Measurements from ENCODE around the gene MED26. TPM values are rescaled to one million over a fixed set of nuclear protein-coding genes. Genes with fewer than 3 reads are reported as not detected.

The MED26 gene
- total and polyA plus RNA-seq, 2 of the 8 experiments (the other 6 are each of a cell fraction or from before 2014, with no cell fraction given) = 5.3 to 10.7 TPM

GRCh38 chr19:16571822-16572331, 56.1 kb downstream of the MED26 start:
- POLR2A ChIA-PET (ENCODE audit: partially characterized antibody) = interaction anchor here (0.6 to 6.6 kb wide), 14 partner anchors 11 to 149 kb away, joined by 3 to 58 read pairs (median 4); partner anchors contain the start of genes MED26, SMIM7 and TMEM38A
- peak in 1 of 2 experiments; percentile 58 for DNase-seq (ENCODE audit: low read depth in 1 of 2, low spot score in 2 of 2)
- CTCF ChIA-PET (ENCODE audit: partially characterized antibody) = no interaction called here
- Histone ChIP-seq H3K18ac (ENCODE audit: extremely low read depth, low read length) (no peak overlapping the region), H3K23ac (ENCODE audit: insufficient read length) (no peak overlapping the region), H2BK120ac (replicated peaks; ENCODE audit: low read depth, low read length) (no peak overlapping the region), H3K4me2 (ENCODE audit: insufficient read depth in 1 of 2, low read depth in 2 of 2, low read length in 2 of 2) (peak overlapping the region; percentile 94 to 95), H3K56ac (replicated peaks; ENCODE audit: insufficient read length, low read depth, low read length) (no peak overlapping the region), H3K4ac (replicated peaks; ENCODE audit: insufficient read length, low read depth, low read length) (peak overlapping the region; percentile 39), H3K4me1 (replicated peaks in 1 of 4; ENCODE audit: control insufficient read depth in 3 of 4, insufficient read depth in 4 of 4, low read length in 3 of 4) (peaks cover 0 to 6% (median 3%) of the 10 kb centered on the region in 4 experiments; a peak in 5 of 7 replicates), H3K36me3 (ENCODE audit: control insufficient read depth in 2 of 4, insufficient read depth in 4 of 4, low read length in 3 of 4) (peaks cover 0 to 22% (median 8%) of the 10 kb centered on the region in 4 experiments; a peak in 6 of 8 replicates), H3K4me3 (ENCODE audit: extremely low read depth in 1 of 4, insufficient read depth in 2 of 4, low read depth in 3 of 4, low read length in 4 of 4) (peak overlapping the region; percentile 76 to 90 (median 80)), H3K9me3 (ENCODE audit: insufficient read depth in 2 of 2, low read depth in 1 of 2, low read length in 1 of 2) (no peaks in the 10 kb centered on the region), H3K23me2 (ENCODE audit: low read depth, low read length) (peaks cover 9% of the 10 kb centered on the region; the same call in 1 of the 2 replicates), H3K79me1 (ENCODE audit: low read depth, low read length) (peaks cover 21% of the 10 kb centered on the region), H4K91ac (replicated peaks; ENCODE audit: insufficient read length, low read length) (peak overlapping the region; percentile 91), H2AFZ (ENCODE audit: low read length) (peak overlapping the region; percentile 75; the same call in 1 of the 2 replicates), H3K9ac (replicated peaks in 1 of 4; ENCODE audit: extremely low read depth in 1 of 4, low read depth in 3 of 4, low read length in 3 of 4) (peak overlapping the region; percentile 65 to 81 (median 78)), H4K8ac (ENCODE audit: extremely low read depth, insufficient read depth, low read length) (peak overlapping the region; percentile 95), H3K79me2 (ENCODE audit: control insufficient read depth in 1 of 2, insufficient read depth in 2 of 2, low read length in 2 of 2) (peaks cover 0 to 46% of the 10 kb centered on the region in 2 experiments; a peak in 3 of 4 replicates), H2BK5ac (ENCODE audit: low read depth, low read length) (no peak overlapping the region; the same call in 1 of the 2 replicates), H4K20me1 (replicated peaks in 1 of 2; ENCODE audit: control insufficient read depth in 1 of 2, insufficient read depth in 2 of 2, low read length in 2 of 2) (peaks cover 2 to 15% of the 10 kb centered on the region in 2 experiments), H4K5ac (ENCODE audit: insufficient read length, low read depth, low read length) (no peak overlapping the region), H3K14ac (ENCODE audit: insufficient read length) (no peak overlapping the region), H2BK12ac (ENCODE audit: low read depth, low read length) (no peak overlapping the region), H3K27me3 (replicated peaks in 1 of 4; ENCODE audit: control insufficient read depth in 3 of 4, extremely low read depth in 1 of 4, insufficient read depth in 3 of 4, low read length in 3 of 4) (no peaks in the 10 kb centered on the region), H2AK5ac (ENCODE audit: low read depth, low read length) (no peak overlapping the region), H2BK20ac (ENCODE audit: low read length) (no peak overlapping the region), H2BK15ac (ENCODE audit: low read length) (no peak overlapping the region), H3K27ac (ENCODE audit: low read depth, low read length) (no peak overlapping the region)
- WGBS, 2 experiments (ENCODE audit: extremely low coverage in 1 of 2, insufficient coverage in 1 of 2, insufficient read length in 1 of 2, insufficient replicate concordance in 2 of 2, low coverage in 1 of 2, low lambda C conversion rate in 2 of 2, missing lambda C conversion rate in 1 of 2) = 1% methylated on average over 42 of the region's 75 CpGs; no CpG with 5 or more reads in 1 of the 2 experiments
- no peak for FAIRE-seq
- no peak for TF ChIP-seq SP2 (IDR thresholded peaks at IDR 0.05; ENCODE audit: low read length)
- TF ChIP-seq CTBP2 (IDR thresholded peaks at IDR 0.05; ENCODE audit: borderline replicate concordance, insufficient read depth, insufficient read length, low read length) = no peak
- TF ChIP-seq E2F6 (IDR thresholded peaks at IDR 0.05) = 0 out of 2 replicates have a peak, but pooled peaks have one; percentile 25
- TF ChIP-seq GABPA (IDR thresholded peaks at IDR 0.05; ENCODE audit: borderline replicate concordance, insufficient read depth, low read length) = 0 out of 2 replicates have a peak, but pooled peaks have one; percentile 41
- no peak for TF ChIP-seq KDM1A (IDR thresholded peaks at IDR 0.05; ENCODE audit: borderline replicate concordance, low read length)
- no peak for TF ChIP-seq TCF12 (IDR thresholded peaks at IDR 0.05; ENCODE audit: low read depth, low read length)
- TF ChIP-seq SIX5 (IDR thresholded peaks at IDR 0.05; ENCODE audit: low read depth, low read length) = no peak
- no peak for TF ChIP-seq GTF2F1 (IDR thresholded peaks at IDR 0.05; ENCODE audit: borderline replicate concordance, low read depth, low read length)
- no peak for TF ChIP-seq RFX5 (IDR thresholded peaks at IDR 0.05; ENCODE audit: borderline replicate concordance, low read depth, low read length)
- no peak for TF ChIP-seq CEBPB (IDR thresholded peaks at IDR 0.05; ENCODE audit: low read depth, low read length)
- no peak for TF ChIP-seq JUND (IDR thresholded peaks at IDR 0.05; ENCODE audit: low read length)
- peak; percentile 89 for TF ChIP-seq KDM4A (IDR thresholded peaks at IDR 0.05; ENCODE audit: low read depth, low read length, severe bottlenecking)

All from H1 (cell line).